Endodermal cell (in vitro differentiated cells): ENCODE data around the gene MBOAT1. TPM values are rescaled to one million over a fixed set of nuclear protein-coding genes. Genes with fewer than 3 reads are reported as not detected.
A peak's percentile ranks its signal among the peaks of the same experiment; 100 is the strongest.
"Not testable (repeated sequence)": the region's sequence is repeated elsewhere in the genome, so short reads cannot be mapped to it uniquely, and the experiment has no call there.

Experiments
- DNase-seq: peaks from one replicate; pipeline ENCODE4 v3.0.0-alpha.2; 2017
- H3K27ac ChIP-seq: 2 replicates; pipeline ENCODE4 v1.5.1; 2013; ENCODE audit warnings: mild to moderate bottlenecking, low read depth, low read length, moderate library complexity
- H3K27me3 ChIP-seq: 2 replicates; pipeline ENCODE4 v1.6.1; 2013; ENCODE audit warnings: mild to moderate bottlenecking, low read length, moderate library complexity; ENCODE audit not compliant: insufficient read depth, control insufficient read depth, poor library complexity, severe bottlenecking
- H3K36me3 ChIP-seq: 2 replicates; pipeline ENCODE4 v1.7.0; 2013; ENCODE audit warnings: mild to moderate bottlenecking, low read length, moderate library complexity; ENCODE audit not compliant: control insufficient read depth, insufficient read depth
- H3K4me1 ChIP-seq: one replicate; pipeline ENCODE4 v1.7.0; 2013; ENCODE audit warnings: low read length; ENCODE audit not compliant: control insufficient read depth, insufficient read depth
- H3K4me3 ChIP-seq: 2 replicates; pipeline ENCODE4 v1.5.1; 2013; ENCODE audit warnings: mild to moderate bottlenecking, low read length, moderate library complexity
- H3K9ac ChIP-seq: 2 replicates; pipeline ENCODE4 v1.6.1; 2013; ENCODE audit warnings: mild to moderate bottlenecking, low read length, moderate library complexity; ENCODE audit not compliant: poor library complexity, severe bottlenecking; ENCODE audit errors: extremely low read depth
- H3K9me3 ChIP-seq: 2 replicates; pipeline ENCODE4 v1.6.1; 2013; ENCODE audit warnings: mild to moderate bottlenecking, low read length, moderate library complexity; ENCODE audit not compliant: control insufficient read depth
- H3K27ac Mint-ChIP-seq: 2 replicates; pipeline ENCODE4 v1.8.0; 2020; ENCODE audit warnings: mixed read lengths
- H3K27me3 Mint-ChIP-seq: 2 replicates; pipeline ENCODE4 v1.8.0; 2021; ENCODE audit warnings: mild to moderate bottlenecking, mixed read lengths; ENCODE audit not compliant: insufficient read depth
- H3K36me3 Mint-ChIP-seq: 2 replicates; pipeline ENCODE4 v1.8.0; 2020; ENCODE audit warnings: low read depth, mixed read lengths
- H3K4me1 Mint-ChIP-seq: 2 replicates; pipeline ENCODE4 v1.8.0; 2020; ENCODE audit warnings: mixed read lengths
- H3K4me3 Mint-ChIP-seq: 2 replicates; pipeline ENCODE4 v1.8.0; 2020; ENCODE audit warnings: mild to moderate bottlenecking, moderate library complexity, mixed read lengths
- H3K9me3 Mint-ChIP-seq: 2 replicates; pipeline ENCODE4 v1.8.0; 2020; ENCODE audit warnings: mild to moderate bottlenecking, mixed read lengths
- WGBS, 2 experiments: methylation state at CpG; one replicate each; pipeline versions ENCODE4 v1.1.5 to v1.1.7; 2013; ENCODE audit warnings: missing lambda C conversion rate in 2 of 2, mixed read lengths in 1 of 2; ENCODE audit not compliant: insufficient coverage in 1 of 2, insufficient read length in 1 of 2; 5-methylcytosine and 5-hydroxymethylcytosine counted together
- total RNA-seq, 2 donors: library from RNA; stranded (reverse); fragmentation: NEBNext Ultra II Directional in 1 of 2; extraction: Animal tissue kit (Norgen Biotek cat#: 25700) in 1 of 2; gene quantifications; 2 replicates in 1 of 2; 3 replicates in 1 of 2; pipeline ENCODE4 v1.2.1, GENCODE V29; 2021
- TF ChIP-seq, protein P1 (sequence below): fragments of 200-600 bp; sonication (generic); conservative IDR thresholded peaks from 2 replicates; pipeline ENCODE4 v1.5.0; 2021; ENCODE audit warnings: antibody characterized with exemption, mild to moderate bottlenecking

Gene MBOAT1
- total RNA-seq, 2 donors from 2014 or later, result 7.7 to 9.4 TPM

DNA sequence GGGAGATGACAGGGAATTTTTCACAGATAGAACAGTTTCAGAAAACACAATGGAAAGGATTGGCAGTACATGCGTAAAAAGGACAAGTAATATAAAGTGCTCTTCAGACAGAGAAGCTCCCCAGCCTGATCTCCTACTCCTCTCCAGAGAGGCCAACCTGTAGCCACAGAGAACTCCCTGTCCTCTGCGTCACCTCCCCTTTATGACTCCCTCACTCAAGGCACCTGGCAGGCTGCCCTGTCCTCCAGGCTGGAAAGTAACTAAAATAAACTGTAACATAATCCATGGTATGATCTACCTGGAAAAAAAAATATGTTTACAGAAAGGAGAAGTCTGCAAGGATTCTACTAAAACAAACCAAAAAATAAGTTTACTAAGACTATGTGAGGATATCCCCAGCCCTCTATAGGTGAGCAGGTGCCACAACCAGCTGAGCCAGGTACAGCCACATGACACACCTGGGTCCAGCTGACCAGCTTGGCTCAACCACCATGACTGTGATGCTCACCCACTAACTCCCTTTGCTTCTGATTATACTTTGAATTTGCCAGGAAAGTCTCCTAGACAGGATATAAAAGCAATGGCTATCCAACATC is 29.2 kb downstream of the MBOAT1 start:
- Mint-ChIP-seq H3K4me1 (peaks cover 1% of the 10 kb centered on the region), H3K9me3 (peaks cover 16% of the 10 kb centered on the region), H3K27me3 (no peaks in the 10 kb centered on the region), H3K27ac (no peak overlapping the region), H3K4me3 (no peak overlapping the region), H3K36me3 (peaks cover 16% of the 10 kb centered on the region)
- Histone ChIP-seq H3K4me3 (no peak overlapping the region), H3K27ac (no peak overlapping the region), H3K36me3 (no peaks in the 10 kb centered on the region), H3K9ac (no peak overlapping the region), H3K9me3 (peaks cover 20% of the 10 kb centered on the region), H3K4me1 (no peaks in the 10 kb centered on the region), H3K27me3 (no peaks in the 10 kb centered on the region)
- TF ChIP-seq, protein P1, sequence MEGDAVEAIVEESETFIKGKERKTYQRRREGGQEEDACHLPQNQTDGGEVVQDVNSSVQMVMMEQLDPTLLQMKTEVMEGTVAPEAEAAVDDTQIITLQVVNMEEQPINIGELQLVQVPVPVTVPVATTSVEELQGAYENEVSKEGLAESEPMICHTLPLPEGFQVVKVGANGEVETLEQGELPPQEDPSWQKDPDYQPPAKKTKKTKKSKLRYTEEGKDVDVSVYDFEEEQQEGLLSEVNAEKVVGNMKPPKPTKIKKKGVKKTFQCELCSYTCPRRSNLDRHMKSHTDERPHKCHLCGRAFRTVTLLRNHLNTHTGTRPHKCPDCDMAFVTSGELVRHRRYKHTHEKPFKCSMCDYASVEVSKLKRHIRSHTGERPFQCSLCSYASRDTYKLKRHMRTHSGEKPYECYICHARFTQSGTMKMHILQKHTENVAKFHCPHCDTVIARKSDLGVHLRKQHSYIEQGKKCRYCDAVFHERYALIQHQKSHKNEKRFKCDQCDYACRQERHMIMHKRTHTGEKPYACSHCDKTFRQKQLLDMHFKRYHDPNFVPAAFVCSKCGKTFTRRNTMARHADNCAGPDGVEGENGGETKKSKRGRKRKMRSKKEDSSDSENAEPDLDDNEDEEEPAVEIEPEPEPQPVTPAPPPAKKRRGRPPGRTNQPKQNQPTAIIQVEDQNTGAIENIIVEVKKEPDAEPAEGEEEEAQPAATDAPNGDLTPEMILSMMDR, result peak; percentile 54
- WGBS, 2 experiments, result 58 to 100% methylated on average over 1 to 2 of the region's 2 CpGs
- no peak for DNase-seq

DNA sequence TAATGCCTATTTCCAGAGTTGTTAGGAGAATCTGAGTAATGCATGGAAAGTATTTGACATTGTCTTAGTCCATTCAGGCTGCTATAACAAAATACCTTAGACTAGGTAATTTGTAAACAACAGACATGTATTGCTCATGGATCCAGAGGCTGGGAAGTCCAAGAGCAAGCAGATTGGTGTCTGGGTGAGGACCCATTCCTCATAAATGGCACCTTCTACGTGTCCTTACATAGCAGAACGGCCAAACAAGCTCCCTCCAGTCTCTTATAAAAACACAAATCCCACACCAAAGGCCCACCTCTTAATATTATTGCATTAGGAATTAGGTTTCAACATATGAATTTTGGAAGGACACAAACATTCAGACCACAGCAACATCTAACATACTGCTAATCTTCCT is 30.2 kb downstream of the MBOAT1 start:
- Histone ChIP-seq H3K4me1 (no peaks in the 10 kb centered on the region), H3K27me3 (no peaks in the 10 kb centered on the region), H3K9me3 (peaks cover 18% of the 10 kb centered on the region), H3K27ac (no peak overlapping the region), H3K9ac (no peak overlapping the region), H3K4me3 (no peak overlapping the region), H3K36me3 (no peaks in the 10 kb centered on the region)
- H3K27me3 Mint-ChIP-seq, result no peaks in the 10 kb centered on the region
- no peak for DNase-seq
- whole genome bisulfite sequencing, 2 experiments, result 95% methylated on average over 2 of the region's 2 CpGs; no CpG with 5 or more reads in 1 of the 2 experiments
- TF ChIP-seq, protein P1, result no peak
- H3K36me3 Mint-ChIP-seq, result peaks cover 16% of the 10 kb centered on the region
- no peak overlapping the region for H3K27ac Mint-ChIP-seq
- H3K9me3 Mint-ChIP-seq, result peaks cover 10% of the 10 kb centered on the region
- peaks cover 5% of the 10 kb centered on the region for H3K4me1 Mint-ChIP-seq
- no peak overlapping the region for H3K4me3 Mint-ChIP-seq

DNA sequence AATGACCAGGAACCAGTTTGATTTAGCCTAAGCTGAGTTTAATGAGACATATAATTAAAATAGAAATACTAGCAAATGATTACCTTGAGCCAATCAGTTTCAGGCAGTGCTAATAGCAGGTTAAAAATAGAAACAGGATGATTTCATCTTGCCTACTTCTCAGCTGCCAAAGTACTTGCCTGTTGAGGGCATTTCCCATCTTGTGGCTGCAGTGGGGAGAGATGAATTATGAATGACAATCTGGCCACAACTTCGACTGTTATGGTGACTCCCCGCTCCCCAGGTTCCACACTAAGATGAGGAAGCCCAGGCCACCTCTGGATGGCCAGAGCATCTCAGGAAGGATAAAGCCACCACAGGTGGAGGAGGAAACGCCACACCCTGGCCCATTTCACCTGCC is 31.3 kb downstream of the MBOAT1 start:
- no peaks in the 10 kb centered on the region for H3K27me3 Mint-ChIP-seq
- peaks cover 15% of the 10 kb centered on the region for H3K36me3 Mint-ChIP-seq
- Histone ChIP-seq H3K27me3 (no peaks in the 10 kb centered on the region), H3K9me3 (peaks cover 18% of the 10 kb centered on the region), H3K4me1 (no peaks in the 10 kb centered on the region), H3K36me3 (no peaks in the 10 kb centered on the region), H3K27ac (no peak overlapping the region), H3K4me3 (no peak overlapping the region), H3K9ac (no peak overlapping the region)
- H3K4me1 Mint-ChIP-seq, result peaks cover 5% of the 10 kb centered on the region
- H3K4me3 Mint-ChIP-seq, result no peak overlapping the region
- TF ChIP-seq, protein P1, result no peak
- DNase-seq, result no peak
- WGBS, 2 experiments, result 89 to 100% methylated on average over 2 to 3 of the region's 3 CpGs
- peaks cover 10% of the 10 kb centered on the region for H3K9me3 Mint-ChIP-seq
- no peak overlapping the region for H3K27ac Mint-ChIP-seq

DNA sequence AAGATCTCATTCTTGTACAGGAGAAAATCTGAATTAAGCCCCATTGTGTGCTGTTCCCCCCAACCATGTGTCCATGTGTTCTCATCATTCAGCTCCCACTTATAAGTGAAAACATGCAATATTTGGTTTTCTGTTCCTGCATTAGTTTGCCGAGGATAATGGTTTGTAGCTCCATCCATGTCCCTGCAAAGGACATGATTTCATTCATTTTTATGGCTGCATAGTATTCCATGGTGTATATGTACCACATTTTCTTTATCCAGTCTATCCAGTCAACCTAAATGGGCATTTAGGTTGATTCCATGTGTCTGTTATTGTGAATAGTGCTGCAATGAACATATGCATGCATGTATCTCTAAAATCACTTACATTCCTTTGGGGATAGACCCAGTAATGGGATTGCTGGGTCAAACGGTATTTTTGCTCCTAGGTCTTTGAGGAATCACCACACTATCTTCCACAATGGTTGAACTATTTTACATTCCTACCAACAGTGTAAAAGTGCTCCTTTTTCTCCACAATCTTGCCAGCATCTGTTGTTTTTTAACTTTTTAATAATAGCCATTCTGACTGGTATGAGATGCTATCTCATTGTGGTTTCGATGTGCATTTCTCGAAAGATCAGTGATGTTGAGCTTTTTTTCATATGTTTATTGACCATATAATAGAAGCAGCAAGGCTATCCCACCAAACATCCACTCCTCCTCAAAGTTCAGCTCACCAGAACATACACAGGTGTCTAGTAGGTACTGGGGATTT is 32.8 kb downstream of the MBOAT1 start:
- peaks cover 15% of the 10 kb centered on the region for H3K36me3 Mint-ChIP-seq
- H3K27ac ChIP-seq, H3K4me1 ChIP-seq, H3K4me3 Mint-ChIP-seq, DNase-seq, H3K9me3 Mint-ChIP-seq, H3K27me3 Mint-ChIP-seq, H3K9ac ChIP-seq, H3K27me3 ChIP-seq, H3K4me1 Mint-ChIP-seq, H3K36me3 ChIP-seq, H3K4me3 ChIP-seq, H3K27ac Mint-ChIP-seq: not testable (repeated sequence)
- WGBS, 2 experiments, result 78 to 80% methylated on average over 1 to 4 of the region's 4 CpGs
- peaks cover 12% of the 10 kb centered on the region for H3K9me3 ChIP-seq
